GM19455 (cell line): ENCODE results near the gene ATP8A1.
A peak's percentile ranks its signal among the peaks of the same experiment; 100 is the strongest.

ENCODE experiments used
- ATAC-seq: cut with Tn5 transposase; IDR thresholded peaks from one replicate; pipeline ENCODE4 v1.9.1; 2021; ENCODE audit not compliant: unreplicated experiment

Gene ATP8A1

GRCh38 chr4:42627885-42628646, 28.8 kb downstream of the ATP8A1 start:
- ATAC-seq: peak; percentile 89

DNA sequence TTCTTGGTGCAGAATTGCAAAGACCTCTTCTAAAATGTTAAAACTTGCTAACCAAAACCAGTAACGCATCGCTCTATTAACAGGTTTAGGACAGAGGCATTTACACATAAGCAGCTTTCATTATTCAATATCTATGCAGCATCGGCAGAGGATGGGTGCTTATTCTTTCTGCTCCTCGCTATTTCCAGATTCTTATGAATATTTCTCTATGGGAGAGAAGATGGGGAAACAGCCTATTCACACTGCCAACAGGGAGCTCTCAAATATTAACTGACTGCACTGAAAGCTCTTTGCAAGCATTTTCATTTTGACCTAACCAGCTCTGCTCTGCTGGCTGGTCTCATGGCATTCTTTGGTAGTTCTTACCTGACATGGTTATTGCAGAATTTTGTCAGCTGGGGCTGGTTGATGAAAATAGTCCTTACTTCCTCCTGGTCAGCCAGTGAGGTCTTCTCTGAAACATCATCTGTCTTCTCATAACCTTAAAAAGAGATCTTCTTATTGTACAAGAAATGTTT, 30.2 kb downstream of the ATP8A1 start:
- ATAC-seq: no peak

DNA sequence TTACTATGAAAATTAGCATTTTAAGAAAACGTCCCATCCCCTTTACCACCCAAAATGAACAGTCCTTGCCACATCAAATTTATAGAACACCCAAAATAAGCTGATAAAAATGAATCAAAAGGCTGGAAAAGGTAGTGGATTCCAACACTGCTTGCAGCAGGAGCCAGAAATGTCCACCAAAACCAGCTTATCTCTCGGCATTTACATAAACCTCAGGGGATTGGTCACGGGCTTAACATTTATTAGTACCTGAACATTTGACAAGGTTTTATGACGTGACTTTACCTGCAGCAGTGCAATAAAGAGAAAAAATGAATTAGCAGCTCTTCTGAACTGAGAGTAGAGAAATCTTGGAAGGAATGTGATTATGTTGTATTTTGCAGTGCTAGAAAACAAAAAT, 31.6 kb downstream of the ATP8A1 start:
- ATAC-seq: no peak

- ATAC-seq: no peak
Observed at GRCh38 chr4:42624551-42624950, 32.4 kb downstream of the ATP8A1 start.

DNA sequence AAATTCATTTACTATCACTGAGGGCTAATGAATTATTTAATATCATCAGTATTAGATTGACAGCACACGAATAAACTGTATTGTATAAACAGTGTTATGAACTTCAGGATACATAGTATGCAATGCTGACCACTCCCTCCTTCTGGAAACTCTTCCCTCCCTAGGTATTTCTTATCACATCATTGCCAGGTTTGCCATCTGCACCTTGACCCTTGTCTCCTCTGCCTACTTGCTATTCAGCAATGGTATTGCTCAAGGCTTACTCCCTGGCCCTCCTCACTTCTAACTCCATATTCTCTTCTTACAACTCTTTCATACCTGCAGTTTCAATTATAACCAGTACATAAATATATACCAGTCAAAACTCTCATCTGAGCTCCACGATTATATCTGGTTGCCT, 38.9 kb downstream of the ATP8A1 start:
- no peak for ATAC-seq

- ATAC-seq: no peak
Observed at GRCh38 chr4:42617030-42617429, 39.9 kb downstream of the ATP8A1 start.

DNA sequence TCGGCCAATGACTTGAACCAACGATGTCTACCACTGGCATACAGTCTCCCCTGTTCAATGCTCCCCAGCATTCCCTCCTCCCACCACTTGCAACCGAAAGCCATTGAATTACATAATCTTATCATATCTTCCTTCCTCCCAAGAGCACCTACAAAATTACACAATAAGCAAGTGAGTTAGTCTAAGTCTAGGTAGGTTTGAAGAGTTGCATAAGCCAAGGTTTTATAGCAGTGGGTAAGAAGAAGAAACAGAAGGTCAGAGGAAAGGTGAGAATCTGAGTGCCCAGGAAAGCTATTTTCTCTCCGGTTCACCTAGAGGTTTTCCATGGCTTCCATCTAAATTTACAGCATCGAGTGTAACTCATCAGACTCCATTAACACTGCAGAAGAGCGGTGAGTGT, 40.3 kb downstream of the ATP8A1 start:
- ATAC-seq: no peak

DNA sequence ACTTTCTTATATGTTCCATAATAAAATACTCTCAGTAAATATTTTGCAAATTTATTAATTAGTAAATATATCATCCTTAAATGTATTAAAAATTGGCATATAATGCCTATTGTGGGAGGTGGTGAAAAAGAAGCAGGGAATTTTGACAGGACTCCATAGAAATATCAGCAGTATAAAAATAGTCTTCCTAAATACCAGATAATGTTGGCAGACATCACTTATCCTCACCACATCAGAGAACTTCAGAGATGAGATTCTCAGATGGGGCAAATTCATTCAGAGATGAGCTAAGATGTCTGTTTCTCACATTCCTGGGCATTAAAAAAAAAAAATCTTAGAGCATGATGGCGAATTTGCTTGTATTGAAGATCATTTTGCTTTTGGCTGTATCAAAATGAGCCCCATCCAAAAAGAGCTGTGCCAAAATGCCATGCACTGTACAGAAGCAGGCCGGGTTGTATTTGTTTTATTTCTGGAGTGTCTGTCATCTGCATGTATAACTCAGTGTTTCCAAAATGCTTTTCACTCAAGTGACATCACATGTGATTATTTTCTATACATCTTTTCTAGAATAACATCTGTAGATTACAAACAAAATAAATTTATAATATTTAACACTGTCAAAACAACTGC, 41.7 kb downstream of the ATP8A1 start:
- no peak for ATAC-seq

DNA sequence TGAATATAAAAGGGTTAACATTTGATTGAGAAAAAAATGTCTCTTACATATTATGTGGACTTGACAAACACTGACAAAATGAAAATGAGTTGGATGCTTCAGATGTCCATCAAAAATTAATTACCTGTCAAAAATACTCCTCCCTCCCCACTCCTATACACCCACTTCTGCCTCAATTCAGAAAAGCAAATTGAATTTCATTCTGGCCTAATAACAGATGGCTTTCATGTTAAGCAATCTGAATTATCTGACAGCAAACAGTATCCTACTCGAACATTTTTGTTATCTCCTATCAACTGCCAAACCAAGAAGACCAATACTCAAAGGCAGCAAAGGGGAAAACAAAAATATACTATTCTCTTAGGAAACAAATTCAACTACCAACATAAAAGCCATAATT, 44.0 kb downstream of the ATP8A1 start:
- no peak for ATAC-seq

DNA sequence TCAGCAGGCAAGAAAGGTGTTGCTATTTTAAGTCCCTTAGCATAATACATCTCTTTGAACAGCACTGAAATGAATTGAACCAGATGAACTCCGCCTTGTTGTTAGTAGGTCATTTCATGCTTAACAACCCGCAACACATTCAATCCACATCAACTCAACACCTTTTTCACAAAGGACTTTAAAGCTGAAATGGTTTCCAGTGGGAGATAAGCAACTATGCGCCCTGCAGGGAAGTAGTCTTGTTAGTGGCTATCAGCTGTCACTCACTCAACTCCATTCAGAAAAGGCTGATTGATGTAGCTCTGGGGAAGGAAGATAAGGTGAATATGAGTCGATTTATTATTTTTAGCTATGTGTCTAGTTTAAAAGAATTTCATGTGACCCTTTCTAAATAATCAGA, 46.0 kb downstream of the ATP8A1 start:
- no peak for ATAC-seq

DNA sequence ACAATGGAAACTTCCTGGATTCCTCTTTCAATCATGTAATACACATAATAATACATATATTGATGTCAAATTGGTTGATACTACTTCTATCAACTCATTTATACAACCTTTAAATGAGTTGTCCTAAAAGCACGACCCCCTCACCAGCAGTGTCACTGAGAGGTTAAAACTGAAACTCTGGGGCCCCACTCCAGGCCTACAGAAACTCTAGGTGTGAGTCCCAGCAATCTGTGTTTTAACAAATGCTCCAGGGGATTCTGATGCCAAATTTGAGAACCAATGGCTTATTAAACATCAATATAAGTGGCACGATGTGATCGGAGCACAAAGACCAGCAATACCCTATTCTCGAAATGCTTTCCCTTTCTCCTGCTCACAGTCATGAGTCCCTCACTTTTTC, 47.9 kb downstream of the ATP8A1 start:
- no peak for ATAC-seq

DNA sequence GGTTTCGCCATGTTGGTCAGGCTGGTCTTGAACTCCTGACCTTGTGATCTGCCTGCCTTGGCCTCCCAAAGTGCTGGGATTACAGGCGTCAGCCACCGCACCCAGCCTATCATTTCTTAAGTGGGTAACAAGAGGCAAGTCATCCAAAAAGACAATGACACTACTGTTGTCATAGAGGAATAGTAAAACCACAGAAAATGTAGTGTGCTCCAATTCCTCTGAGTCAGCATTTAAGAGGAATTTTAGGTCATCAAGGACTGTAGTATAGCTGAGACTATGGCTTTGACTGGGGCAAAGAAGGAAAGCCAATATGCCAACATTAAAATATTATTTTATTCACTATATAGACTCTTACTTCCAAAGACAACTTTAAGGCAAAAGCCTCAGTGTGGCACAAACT, 48.4 kb downstream of the ATP8A1 start:
- ATAC-seq: no peak

DNA sequence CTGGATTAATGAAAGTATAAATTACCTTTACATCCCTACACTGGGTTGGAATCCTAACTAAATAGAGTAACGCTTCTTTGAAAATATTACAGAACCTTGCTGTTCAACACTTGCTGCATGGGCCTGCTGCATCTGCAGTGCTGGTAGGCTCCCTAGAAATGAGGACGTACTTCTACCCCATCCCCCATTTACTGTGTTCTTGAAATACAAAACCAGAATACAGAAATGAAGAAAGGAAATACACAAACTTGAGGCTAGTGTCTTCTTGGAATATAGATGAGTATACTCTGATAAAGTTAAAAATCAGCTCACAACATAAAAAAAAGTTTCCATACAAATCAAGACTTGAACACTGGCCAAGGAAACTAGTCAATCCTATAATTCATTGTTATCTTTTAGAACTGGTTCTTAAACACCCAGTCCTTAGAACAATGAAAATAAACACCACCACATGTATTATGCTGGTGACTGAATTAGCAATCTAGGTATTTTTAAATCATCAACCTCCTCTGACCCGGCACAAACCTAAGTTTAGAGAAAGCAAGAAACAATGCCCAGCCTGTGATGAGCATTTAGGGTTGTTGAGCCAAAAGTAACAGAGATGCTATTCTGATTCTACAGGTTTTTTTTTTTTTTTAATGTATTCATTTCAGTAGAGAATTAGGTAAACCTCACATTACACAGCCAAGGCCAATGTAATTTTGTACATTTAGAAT, 49.7 kb downstream of the ATP8A1 start:
- no peak for ATAC-seq

GRCh38 chr4:42605264-42605663, 51.6 kb downstream of the ATP8A1 start:
- ATAC-seq: no peak

DNA sequence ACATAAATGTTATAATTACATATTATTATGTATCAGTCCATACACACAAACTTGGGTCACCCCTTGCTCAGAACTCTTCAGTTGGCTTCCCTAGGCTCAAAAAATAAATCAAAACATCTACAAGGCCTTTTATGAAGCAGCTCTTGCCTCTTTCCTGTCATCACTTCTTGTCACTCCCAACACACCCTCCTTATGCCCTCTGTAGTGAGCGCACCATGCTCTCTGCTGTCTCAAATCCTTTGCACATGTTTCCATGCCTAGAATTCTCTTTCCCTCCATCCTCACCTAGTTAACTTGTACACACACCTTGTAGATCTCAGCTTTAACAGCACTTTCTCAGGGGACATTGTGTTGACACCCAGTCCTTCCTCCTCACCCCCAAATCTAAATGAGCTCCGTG, 53.0 kb downstream of the ATP8A1 start:
- no peak for ATAC-seq

DNA sequence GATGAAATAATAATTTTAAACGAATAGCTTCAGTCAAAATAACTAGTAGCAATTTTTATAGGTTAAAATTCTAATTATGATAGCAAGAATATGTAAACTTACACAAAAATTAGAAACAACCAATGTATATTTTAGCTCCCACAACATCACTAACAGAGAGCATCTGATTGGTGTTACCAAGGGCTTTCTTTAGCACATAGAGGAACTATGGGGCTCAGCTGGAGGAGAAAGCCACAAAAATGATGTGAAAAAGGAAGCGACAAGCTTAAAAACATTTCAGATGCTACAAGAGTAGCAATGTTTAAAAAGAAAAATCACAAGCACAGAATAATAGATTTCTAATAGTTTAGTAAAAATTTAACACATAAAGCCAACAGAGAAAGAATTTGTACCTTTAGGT, 56.3 kb downstream of the ATP8A1 start:
- ATAC-seq: no peak

DNA sequence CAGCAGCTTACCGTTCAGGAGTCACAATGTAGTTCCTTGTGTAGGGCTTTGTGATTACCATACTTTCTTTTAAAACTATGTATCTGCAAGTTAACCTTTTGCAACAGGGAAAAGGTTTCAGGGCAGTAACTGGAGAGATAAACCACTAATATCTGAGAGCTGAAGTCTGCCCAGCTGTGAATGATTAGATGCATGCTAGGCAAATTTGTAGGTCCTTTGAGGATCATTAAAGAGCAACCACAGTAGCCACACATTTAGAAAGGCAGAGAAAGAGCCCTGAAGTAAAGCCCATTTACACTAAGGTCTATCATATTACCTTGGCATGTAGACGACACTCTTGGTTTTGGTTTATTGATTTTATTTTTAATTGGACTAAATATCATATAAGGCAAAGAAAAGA, 60.0 kb downstream of the ATP8A1 start:
- ATAC-seq: no peak

GRCh38 chr4:42594888-42595287, 62.0 kb downstream of the ATP8A1 start:
- ATAC-seq: no peak

- no peak for ATAC-seq
Observed at GRCh38 chr4:42588909-42589308, 68.0 kb downstream of the ATP8A1 start.

GRCh38 chr4:42586775-42587174, 70.1 kb downstream of the ATP8A1 start:
- ATAC-seq: no peak

GRCh38 chr4:42579903-42580302, 77.0 kb downstream of the ATP8A1 start:
- ATAC-seq: no peak

DNA sequence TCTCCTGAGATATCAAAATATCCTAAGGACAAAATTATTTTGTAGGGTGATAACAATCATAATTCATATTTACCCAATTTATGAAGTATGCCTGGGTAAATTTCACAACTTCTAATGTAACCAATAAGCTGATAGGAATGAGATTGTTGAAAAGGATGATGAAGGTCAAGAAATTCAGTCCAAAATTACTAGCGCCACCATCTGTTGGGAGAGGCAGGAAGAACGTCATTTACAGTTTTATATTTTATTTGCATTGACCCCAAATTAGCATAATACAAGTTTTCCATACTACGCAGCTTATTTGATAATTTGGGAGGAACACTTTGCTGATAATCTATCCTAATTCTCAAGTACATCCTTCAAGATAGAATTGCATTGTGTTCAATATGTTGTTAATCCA, 78.7 kb downstream of the ATP8A1 start:
- ATAC-seq: no peak
